GM20431 (cell line): ENCODE measurements around the gene GLB1L3.
"Not testable (repeated sequence)": the region's sequence is repeated elsewhere in the genome, so short reads cannot be mapped to it uniquely, and the experiment has no call there.

ENCODE experiments used
- in situ Hi-C: fragments of 300-500 bp; cut with MseI, MboI; formaldehyde crosslinking; loops from one replicate; pipeline ENCODE4 v1.15.0; 2020; ENCODE audit warnings: low sequenced_read_pairs; ENCODE audit not compliant: unreplicated experiment

The GLB1L3 gene

GRCh38 chr11:134272381-134273316, 3.5 kb upstream of the GLB1L3 start:
- in situ Hi-C loops: no loop called here

GRCh38 chr11:134273317-134273712, 2.9 kb upstream of the GLB1L3 start:
- in situ Hi-C loops: no loop called here

GRCh38 chr11:134275188-134275533, 1.0 kb upstream of the GLB1L3 start:
- in situ Hi-C loops: no loop called here

GRCh38 chr11:134276396-134277182, 410 bp downstream of the GLB1L3 start:
- in situ Hi-C loops: no loop called here

DNA sequence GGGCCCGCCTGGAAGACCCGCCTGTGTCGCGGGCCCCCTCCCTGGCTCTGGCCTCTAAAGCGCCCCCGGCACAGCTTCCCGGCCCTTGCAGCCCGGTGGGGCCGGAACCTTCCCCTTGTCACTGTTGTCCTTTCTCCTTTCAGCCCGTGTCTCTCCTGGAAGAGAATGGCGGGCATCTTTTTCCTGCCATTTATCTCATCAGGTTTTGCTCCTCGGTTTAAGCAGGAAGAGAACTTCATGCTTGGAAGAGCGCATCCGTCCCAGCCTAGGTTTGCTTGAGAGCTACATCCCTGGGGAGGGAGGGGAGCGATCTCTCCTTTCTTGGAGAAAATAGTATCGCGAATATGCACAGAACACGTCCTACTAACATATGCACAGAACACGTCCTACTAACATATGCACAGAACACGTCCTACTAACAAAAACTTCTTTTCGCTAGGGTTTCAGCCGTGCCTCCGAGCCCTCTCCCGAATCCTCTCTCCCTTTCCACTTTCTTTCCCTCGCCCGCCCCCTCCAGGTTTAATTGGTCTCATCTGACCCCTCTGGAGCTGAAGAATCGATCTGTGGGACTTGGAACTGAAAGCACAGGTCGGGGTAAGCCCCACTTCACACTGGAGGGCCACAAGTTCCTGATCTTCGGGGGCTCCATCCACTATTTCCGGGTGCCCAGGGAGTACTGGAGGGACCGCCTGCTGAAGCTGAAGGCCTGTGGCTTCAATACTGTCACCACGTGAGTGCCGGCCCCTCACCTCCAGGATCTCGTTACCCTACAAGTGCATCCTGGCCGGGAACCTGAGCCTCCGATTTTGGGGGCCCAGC, 1.2 kb downstream of the GLB1L3 start:
- in situ Hi-C loops: no loop called here

DNA sequence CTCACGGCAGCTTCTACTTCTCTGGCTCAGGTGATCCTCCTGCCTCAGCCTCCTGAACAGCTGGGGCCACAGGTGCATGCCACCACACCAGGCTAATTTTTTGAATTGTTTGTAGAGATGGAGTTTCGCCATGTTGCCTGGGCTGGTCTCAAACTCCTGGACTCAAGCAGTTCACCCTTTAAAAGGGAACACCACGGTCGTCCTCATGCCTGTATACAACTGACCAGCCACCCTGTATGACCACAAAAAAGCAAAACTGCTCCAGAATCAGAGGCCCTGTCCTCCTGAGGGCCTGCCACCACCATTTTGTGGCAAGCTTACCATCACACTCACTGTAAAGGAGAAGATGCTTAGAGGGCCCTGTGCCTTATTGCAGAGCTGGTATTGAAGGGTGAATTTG, 2.2 kb downstream of the GLB1L3 start:
- in situ Hi-C loops: no loop called here

GRCh38 chr11:134281635-134282034, 5.5 kb downstream of the GLB1L3 start:
- in situ Hi-C loops: not testable (repeated sequence)

- in situ Hi-C loops: no loop called here
Observed at GRCh38 chr11:134282121-134283045, 6.2 kb downstream of the GLB1L3 start.

DNA sequence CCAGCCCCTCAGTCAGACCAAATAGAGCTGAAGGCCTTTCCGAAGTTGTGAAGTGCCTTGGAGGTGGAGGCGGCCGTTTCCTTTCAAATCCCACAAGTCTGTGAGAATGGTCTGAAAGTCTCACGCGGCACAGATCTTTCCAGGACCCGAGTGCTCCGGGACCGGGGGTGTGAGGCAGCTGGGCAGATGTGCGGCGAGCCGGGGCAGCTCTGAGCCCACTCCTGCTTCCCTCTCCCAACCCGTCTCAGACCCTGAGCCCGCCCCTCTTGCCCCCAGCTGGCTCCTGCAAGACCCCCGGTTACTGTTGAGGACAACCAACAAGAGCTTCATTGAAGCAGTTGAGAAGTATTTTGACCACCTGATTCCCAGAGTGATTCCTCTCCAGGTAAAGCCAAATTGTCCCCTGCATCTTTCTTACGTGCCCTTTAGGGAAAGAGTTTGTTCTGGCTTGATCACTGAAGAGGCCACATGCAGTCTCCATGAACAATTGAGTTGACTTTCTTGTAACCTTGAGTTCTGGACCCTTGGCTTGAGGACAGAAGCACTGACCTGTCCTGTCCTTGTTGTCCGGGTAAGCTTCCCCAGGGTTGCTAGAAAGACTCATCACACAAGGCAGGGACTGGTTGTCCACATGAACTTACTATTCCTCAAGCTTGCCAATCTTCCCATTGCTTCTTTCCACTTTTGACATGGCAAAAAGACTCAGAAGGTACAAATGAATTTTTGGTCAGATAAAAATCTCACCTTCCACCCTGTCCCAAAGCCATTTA, 7.5 kb downstream of the GLB1L3 start:
- in situ Hi-C loops: no loop called here

DNA sequence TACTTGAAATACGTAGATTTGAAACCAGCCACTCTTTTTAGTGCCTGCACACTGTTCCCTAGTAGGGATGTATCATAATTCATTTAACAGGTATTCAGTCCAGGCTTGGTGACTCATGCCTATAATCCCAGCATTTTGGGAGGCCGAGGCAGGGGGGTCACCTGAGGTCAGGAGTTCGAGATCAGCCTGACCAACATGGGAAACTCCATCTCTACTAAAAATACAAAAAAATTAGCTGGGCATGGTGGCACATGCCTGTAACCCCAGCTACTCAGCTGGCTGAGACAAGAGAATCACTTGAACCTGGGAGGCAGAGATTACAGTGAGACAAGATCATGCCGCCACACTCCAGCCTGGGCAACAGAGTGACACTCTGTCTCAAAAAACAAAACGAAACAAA, 8.2 kb downstream of the GLB1L3 start:
- in situ Hi-C loops: not testable (repeated sequence)

GRCh38 chr11:134287561-134287960, 11.4 kb downstream of the GLB1L3 start:
- in situ Hi-C loops: no loop called here

DNA sequence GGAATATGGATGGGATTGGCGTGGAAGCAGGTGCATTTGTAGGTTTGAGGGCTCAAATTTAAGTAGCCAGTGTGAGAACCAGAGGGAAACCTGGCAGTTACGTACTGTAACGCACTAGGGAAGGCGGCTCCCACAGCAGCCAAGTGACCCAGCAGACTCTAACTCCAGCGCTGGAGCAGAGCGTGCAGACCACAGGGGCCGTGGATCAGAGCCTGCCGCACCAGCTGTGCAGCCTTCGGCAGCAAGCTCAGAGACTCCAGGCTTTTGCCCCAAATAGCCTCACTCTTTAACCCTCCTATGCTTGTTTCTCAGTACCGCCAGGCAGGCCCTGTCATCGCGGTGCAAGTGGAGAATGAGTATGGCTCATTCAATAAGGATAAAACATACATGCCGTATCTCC, 12.3 kb downstream of the GLB1L3 start:
- in situ Hi-C loops: no loop called here

GRCh38 chr11:134289167-134289566, 13.0 kb downstream of the GLB1L3 start:
- in situ Hi-C loops: no loop called here

DNA sequence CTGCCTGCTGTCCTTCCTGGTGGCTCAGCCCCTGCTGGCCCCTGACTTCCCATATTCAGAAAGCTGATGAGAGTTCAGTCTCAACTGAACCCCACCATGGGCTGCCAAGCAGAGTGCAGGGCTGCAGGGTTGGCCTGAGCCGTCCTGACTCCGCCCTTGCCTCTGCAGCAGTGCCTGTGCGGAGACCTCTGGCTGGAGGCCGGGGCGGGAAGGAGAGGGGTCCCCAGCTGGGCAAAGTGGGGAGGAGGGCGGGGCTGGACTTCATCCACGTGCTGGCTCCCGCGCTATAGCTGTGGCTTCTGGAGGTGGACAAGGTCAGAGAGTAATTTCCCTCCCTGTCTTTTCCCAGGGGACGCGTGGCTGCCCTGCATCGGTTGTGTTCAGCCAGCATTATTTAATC, 13.6 kb downstream of the GLB1L3 start:
- in situ Hi-C loops: no loop called here

DNA sequence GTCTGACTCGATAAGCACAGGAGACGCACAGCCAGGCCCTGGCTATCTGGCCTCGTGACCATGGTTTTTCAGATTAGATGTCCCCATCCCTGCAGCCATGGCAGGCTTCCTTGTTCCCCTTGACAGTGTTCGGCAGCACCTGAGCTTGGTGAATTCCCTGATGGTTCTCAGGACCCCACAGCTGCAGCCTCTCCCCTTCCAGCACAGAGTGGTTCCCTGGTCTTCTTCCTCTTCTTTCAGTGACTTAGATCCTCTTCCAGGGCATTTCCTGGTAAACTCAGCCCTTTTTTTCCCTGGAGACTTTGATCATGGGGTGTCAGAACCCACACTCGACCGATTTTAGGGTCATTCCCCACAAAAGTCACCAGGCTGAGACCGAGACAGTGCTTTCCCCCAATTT, 14.5 kb downstream of the GLB1L3 start:
- in situ Hi-C loops: no loop called here

DNA sequence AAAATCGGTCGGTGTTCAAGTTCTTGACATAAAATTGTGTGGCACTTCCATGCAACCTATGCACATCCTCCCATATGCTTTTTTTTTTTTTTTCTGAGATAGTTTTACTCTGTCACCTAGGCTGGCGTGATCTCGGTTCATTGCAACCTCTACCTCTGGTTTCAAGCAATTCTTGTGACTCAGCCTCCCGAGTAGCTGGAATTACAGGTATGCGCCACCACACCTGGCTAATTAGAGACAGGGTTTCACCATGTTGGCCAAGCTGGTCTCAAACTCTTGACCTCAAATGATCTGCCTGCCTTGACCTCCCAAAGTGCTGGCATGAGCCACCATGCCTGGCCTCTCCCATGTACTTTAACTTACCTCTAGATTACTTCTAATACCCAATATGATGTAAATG, 15.0 kb downstream of the GLB1L3 start:
- in situ Hi-C loops: no loop called here

GRCh38 chr11:134292661-134293060, 16.5 kb downstream of the GLB1L3 start:
- in situ Hi-C loops: no loop called here
